K562 (cell line): Measurements from ENCODE around the gene LYRM1. TPM values are rescaled to one million over a fixed set of nuclear protein-coding genes. Genes with fewer than 3 reads are reported as not detected.

Experiments
- ATAC-seq: fragments of 200-7000 bp; cut with Tn5 transposase; 3 replicates; pipeline ENCODE4 v1.9.1; 2020; ENCODE audit warnings: moderate library complexity
- BruUV-seq: library from RNA; stranded (reverse); fragments of 400-500 nt; replicated peaks from 2 replicates; lab custom pipeline; 2021; lab: Mats Ljungman, UMichigan
- CTCF ChIA-PET: fragments of 300-600 bp; formaldehyde crosslinking; extraction: SDS; loops from one replicate; lab custom pipeline; 2021; ENCODE audit warnings: low intra/inter-chr PET ratio; lab: Yijun Ruan, JAX
- POLR2A ChIA-PET: fragments of 300-600, 350-650 bp; sonication (Branson Sonifier 250); formaldehyde crosslinking; extraction: SDS; loops from one replicate; lab custom pipeline; 2021; ENCODE audit warnings: antibody characterized with exemption, inconsistent platforms; lab: Yijun Ruan, JAX
- DNase-seq, 4 experiments: peaks; one replicate each; pipeline versions ENCODE4 v3.0.0 to v3.0.0-alpha.2; 2011 to 2018; ENCODE audit warnings: low spot score in 3 of 4, mixed read lengths in 3 of 4; ENCODE audit errors: extremely low read depth in 1 of 4
- FAIRE-seq: peaks from 2 replicates; lab custom pipeline; 2011; peaks lifted over from hg19 to GRCh38; lab: Jason Lieb, UNC
- H2AFZ ChIP-seq: 2 replicates; pipeline ENCODE4 v1.6.0; 2011; ENCODE audit warnings: low read depth, low read length, control low read depth, inconsistent platforms
- H3K27ac ChIP-seq: fragments of 200-600 bp; 3 replicates; pipeline ENCODE4 v1.8.0; 2011; ENCODE audit warnings: low read depth, mild to moderate bottlenecking, control low read depth, inconsistent platforms, low read length, moderate library complexity, mixed read lengths; ENCODE audit errors: extremely low read depth
- H3K27me3 ChIP-seq, 2 experiments: fragments of 300-600 bp in 1 of 2; 2 replicates in 1 of 2; 3 replicates in 1 of 2; pipeline versions ENCODE4 v1.6.0 to v1.8.0; 2011; ENCODE audit warnings: inconsistent platforms in 2 of 2, low read length in 2 of 2, mild to moderate bottlenecking in 1 of 2, mixed read lengths in 1 of 2, moderate library complexity in 1 of 2; ENCODE audit not compliant: control insufficient read depth in 2 of 2, insufficient read depth in 2 of 2
- H3K36me3 ChIP-seq: fragments of 300-600 bp; 3 replicates; pipeline ENCODE4 v1.8.0; 2011; ENCODE audit warnings: mild to moderate bottlenecking, low read length, inconsistent platforms; ENCODE audit not compliant: control insufficient read depth, insufficient read depth
- H3K4me1 ChIP-seq, 2 experiments: fragments of 200-600 bp in 1 of 2; replicated peaks in 1 of 2; 2 replicates in 1 of 2; 3 replicates in 1 of 2; pipeline versions ENCODE4 v1.5.1 to v1.8.0; 2011; ENCODE audit warnings: inconsistent platforms in 2 of 2, low read length in 2 of 2, mild to moderate bottlenecking in 1 of 2, mixed read lengths in 1 of 2, moderate library complexity in 1 of 2; ENCODE audit not compliant: control insufficient read depth in 2 of 2, insufficient read depth in 2 of 2
- H3K4me2 ChIP-seq: 2 replicates; pipeline ENCODE4 v1.6.1; 2011; ENCODE audit warnings: low read length, control low read depth, inconsistent platforms, mixed read lengths; ENCODE audit not compliant: insufficient read depth
- H3K4me3 ChIP-seq: fragments of 200-600 bp; sonication (generic), shearing (Covaris generic); 2 replicates; pipeline ENCODE4 v1.5.1; 2016; ENCODE audit warnings: control low read depth, inconsistent platforms
- H3K79me2 ChIP-seq: fragments of 200-600 bp; 3 replicates; pipeline ENCODE4 v1.8.0; 2011; ENCODE audit warnings: low read length, inconsistent platforms; ENCODE audit not compliant: control insufficient read depth, insufficient read depth
- H3K9ac ChIP-seq, 2 experiments: 2 replicates each; pipeline versions ENCODE4 v1.6.0 to v1.6.1; 2011; ENCODE audit warnings: low read depth in 2 of 2, low read length in 2 of 2, control low read depth in 1 of 2, inconsistent platforms in 1 of 2, mild to moderate bottlenecking in 1 of 2, mixed read lengths in 1 of 2; ENCODE audit not compliant: insufficient read depth in 1 of 2
- H3K9me1 ChIP-seq: one replicate; pipeline ENCODE4 v1.6.0; 2011; ENCODE audit warnings: inconsistent platforms, mild to moderate bottlenecking, low read length, moderate library complexity; ENCODE audit not compliant: control insufficient read depth, insufficient read depth
- H3K9me3 ChIP-seq: replicated peaks from 2 replicates; pipeline ENCODE4 v1.5.1; 2011; ENCODE audit warnings: low read depth, low read length, inconsistent platforms; ENCODE audit not compliant: control insufficient read depth, insufficient read depth
- H4K20me1 ChIP-seq: replicated peaks from 2 replicates; pipeline ENCODE4 v1.6.1; 2011; ENCODE audit warnings: low read length, inconsistent platforms, mixed read lengths; ENCODE audit not compliant: control insufficient read depth, insufficient read depth
- CHD7 ChIP-seq: fragments of 200-600 bp; sonication (generic); IDR thresholded peaks from one replicate; pipeline ENCODE4 v1.6.1; 2012; ENCODE audit warnings: mild to moderate bottlenecking, low read depth, low read length, inconsistent platforms
- EGR1 ChIP-seq: fragments of 450-650 bp; conservative IDR thresholded peaks from 2 replicates; pipeline ENCODE4 v1.6.1; 2017; ENCODE audit warnings: mild to moderate bottlenecking
- ELF4 ChIP-seq: fragments of 450-650 bp; formaldehyde crosslinking; IDR thresholded peaks from 2 replicates; pipeline ENCODE4 v1.4.0; 2022; ENCODE audit warnings: missing genetic modification characterization
- POLR2AphosphoS5 ChIP-seq: IDR thresholded peaks from 2 replicates; pipeline ENCODE4 v1.6.1; 2011; ENCODE audit warnings: mild to moderate bottlenecking, low read depth, low read length, moderate library complexity; ENCODE audit not compliant: control insufficient read depth, insufficient read depth
- SFPQ ChIP-seq: fragments of 200-400 bp; formaldehyde crosslinking; IDR thresholded peaks from 2 replicates; pipeline ENCODE4 v1.6.1; 2017; ENCODE audit warnings: mild to moderate bottlenecking, low read depth, low read length, moderate library complexity
- ZNF347 ChIP-seq: fragments of 450-650 bp; formaldehyde crosslinking; IDR thresholded peaks from 2 replicates; pipeline ENCODE4 v1.4.0; 2020; ENCODE audit warnings: low read depth, mild to moderate bottlenecking, moderate library complexity
- WGBS: fragments of 100-300 bp; shearing (Covaris generic); methylation state at CpG from one replicate; pipeline ENCODE4 v1.1.6; 2016; ENCODE audit warnings: low coverage, mixed read lengths; ENCODE audit not compliant: insufficient coverage; ENCODE audit errors: missing lambda C conversion rate; 5-methylcytosine and 5-hydroxymethylcytosine counted together
- in situ Hi-C: fragments of 300-500 bp; cut with MboI; formaldehyde crosslinking; loops from 4 replicates; pipeline ENCODE4 v1.15.0; 2018; ENCODE audit warnings: inconsistent platforms, mixed read lengths
- intact Hi-C: fragments of 100-400 bp; cut with micrococcal nuclease; formaldehyde crosslinking; loops from 2 replicates; pipeline ENCODE4 v1.14.2; 2022
- polyA plus RNA-seq, 8 experiments: library from polyadenylated mRNA; depleted of rRNA in 4 of 8; stranded (reverse) in 5 of 8; unstranded in 3 of 8; fragments of >200 nt; fragmentation: Nextera tagmentation in 2 of 8; fragmentation: Illumina TruSeq in 1 of 8; extraction: Ambion mirVana in 2 of 8; extraction: Trizol in 1 of 8; gene quantifications; 2 replicates each; pipeline versions ENCODE4 v1.2.1 to v1.2.3, GENCODE V29; 2011 to 2014; ENCODE audit warnings: inconsistent platforms in 1 of 8, missing spikeins in 1 of 8
- total RNA-seq, 7 experiments: library from RNA; depleted of rRNA in 6 of 7; stranded (reverse); fragments of >200 nt in 6 of 7; fragmentation: Illumina TruSeq in 2 of 7; extraction: Trizol in 2 of 7; gene quantifications; 2 replicates each; pipeline versions ENCODE4 v1.2.1 to v1.2.3, GENCODE V29; 2011 to 2021; ENCODE audit warnings: low replicate concordance in 1 of 7

LYRM1 gene
- total and polyA plus RNA-seq, 9 of the 15 experiments (the other 6 are each of a cell fraction or from before 2014, with no cell fraction given) = 17.5 to 44.1 (median 32.7) TPM

GRCh38 chr16:20941636-20941926, 41.0 kb downstream of the LYRM1 start:
- H3K27me3 ChIP-seq = peaks cover 0 to 2% of the 10 kb centered on the region in 2 experiments; a peak in 2 of 5 replicates
- ChIA-PET CTCF (no interaction called here), POLR2A (interaction anchor here (1.3 kb wide), 1 partner anchor 22 kb away, joined by 6 read pairs; no protein-coding TSS in a partner anchor)
- no TSS peak for BruUV-seq
- no peak for DNase-seq
- H2AFZ ChIP-seq = no peak overlapping the region
- no peak overlapping the region for H3K4me3 ChIP-seq
- no peak for TF ChIP-seq ZNF347
- no peak for TF ChIP-seq POLR2AphosphoS5
- TF ChIP-seq ELF4 (CRISPR knock-in tag) = no peak
- no peak for TF ChIP-seq SFPQ
- TF ChIP-seq CHD7 = no peak
- no peak for TF ChIP-seq EGR1
- no peaks in the 10 kb centered on the region for H3K9me1 ChIP-seq
- peaks cover 12 to 22% of the 10 kb centered on the region in 2 experiments for H3K4me1 ChIP-seq
- H4K20me1 ChIP-seq = no peaks in the 10 kb centered on the region
- H3K9me3 ChIP-seq = 0 out of 2 replicates have a peak, but pooled peaks cover 2% of the 10 kb centered on the region
- in situ Hi-C loops = no loop called here
- no peak overlapping the region for H3K27ac ChIP-seq
- ATAC-seq = no peak
- H3K36me3 ChIP-seq = no peaks in the 10 kb centered on the region
- no peak for FAIRE-seq
- no peak overlapping the region for H3K9ac ChIP-seq
- WGBS = 74% methylated on average over 6 of the region's 6 CpGs
- no peak overlapping the region for H3K4me2 ChIP-seq
- no peaks in the 10 kb centered on the region for H3K79me2 ChIP-seq
- intact Hi-C loops = no loop called here
